Dendritic cell treated with granulocyte-macrophage colony-stimulating factor and Interleukin-4, amounts not matched to agents 40 ng/mL and 50 ng/mL, for 4 days (primary cell): ENCODE data around the gene SMDT1.
"Not testable (repeated sequence)": the region's sequence is repeated elsewhere in the genome, so short reads cannot be mapped to it uniquely, and the experiment has no call there.

Experiments used
- H3K27ac Mint-ChIP-seq: one replicate; pipeline ENCODE4 v1.8.0; 2022; ENCODE audit warnings: mild to moderate bottlenecking, mixed read lengths
- H3K27me3 Mint-ChIP-seq: one replicate; pipeline ENCODE4 v1.8.0; 2022; ENCODE audit warnings: mild to moderate bottlenecking, mixed read lengths
- H3K36me3 Mint-ChIP-seq: one replicate; pipeline ENCODE4 v1.8.0; 2022; ENCODE audit warnings: low read depth, mixed read lengths
- H3K4me1 Mint-ChIP-seq: one replicate; pipeline ENCODE4 v1.8.0; 2022; ENCODE audit warnings: low read depth, mixed read lengths
- H3K4me3 Mint-ChIP-seq: one replicate; pipeline ENCODE4 v1.8.0; 2022; ENCODE audit warnings: mild to moderate bottlenecking, moderate library complexity, mixed read lengths
- H3K9me3 Mint-ChIP-seq: one replicate; pipeline ENCODE4 v1.8.0; 2022; ENCODE audit warnings: mixed read lengths
- intact Hi-C: fragments of 100-400 bp; cut with micrococcal nuclease; formaldehyde crosslinking; loops from one replicate; pipeline ENCODE4 v1.15.0; 2022

SMDT1 gene

DNA sequence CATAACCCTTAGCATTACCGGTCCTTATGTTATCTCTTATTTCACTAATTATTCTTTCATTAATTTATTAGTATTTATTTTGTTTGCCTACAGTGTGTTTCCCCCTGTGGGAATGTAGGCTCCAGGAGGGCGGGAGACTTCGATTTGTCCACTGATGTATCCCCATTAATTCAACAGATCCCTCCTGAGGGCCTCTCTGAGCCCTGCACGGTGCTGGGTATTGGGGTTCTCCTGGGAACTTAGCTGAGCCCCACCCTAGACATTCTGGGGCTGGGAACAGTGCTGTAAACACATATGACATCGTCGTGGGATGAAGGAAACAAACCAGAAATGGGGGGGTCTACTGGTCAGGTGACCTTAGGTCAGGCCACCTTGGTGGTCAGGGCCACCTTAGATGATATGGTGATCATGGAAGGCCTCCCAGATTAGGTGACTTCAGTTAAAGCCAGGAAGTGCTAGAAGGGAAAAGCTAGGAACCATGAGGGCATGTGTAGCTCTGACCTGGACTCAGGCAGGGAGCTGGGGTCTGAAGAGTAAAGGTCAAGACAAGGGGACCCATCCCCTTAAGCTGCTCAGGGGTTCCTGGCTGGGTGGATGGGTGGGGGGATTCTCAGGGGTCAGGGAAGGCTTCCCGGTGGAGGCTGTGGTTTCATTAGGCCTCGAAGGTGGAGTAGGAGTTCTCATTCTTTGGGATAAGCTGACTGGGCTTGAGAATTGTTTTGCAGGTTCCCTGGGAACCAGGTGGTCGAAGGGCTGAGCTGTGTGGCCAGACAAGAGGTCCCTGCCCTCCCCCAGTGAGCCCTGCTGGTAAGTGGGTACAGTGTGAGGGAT is 4.4 kb upstream of the SMDT1 start:
- H3K27me3 Mint-ChIP-seq = no peaks in the 10 kb centered on the region
- H3K4me3 Mint-ChIP-seq = peak overlapping the region; percentile 79
- intact Hi-C loops = no loop called here
- peak overlapping the region; percentile 96 for H3K27ac Mint-ChIP-seq
- peaks cover 59% of the 10 kb centered on the region for H3K36me3 Mint-ChIP-seq
- peaks cover 66% of the 10 kb centered on the region for H3K4me1 Mint-ChIP-seq
- H3K9me3 Mint-ChIP-seq = no peaks in the 10 kb centered on the region

- H3K9me3 Mint-ChIP-seq = no peaks in the 10 kb centered on the region
- H3K36me3 Mint-ChIP-seq = peaks cover 60% of the 10 kb centered on the region
- H3K4me1 Mint-ChIP-seq = peaks cover 60% of the 10 kb centered on the region
- H3K4me3 Mint-ChIP-seq = no peak overlapping the region
- peak overlapping the region; percentile 98 for H3K27ac Mint-ChIP-seq
- intact Hi-C loops = no loop called here
- no peaks in the 10 kb centered on the region for H3K27me3 Mint-ChIP-seq
Measured at GRCh38 chr22:42076764-42077485, 2.6 kb upstream of the SMDT1 start.

GRCh38 chr22:42077486-42078125 is 1.9 kb upstream of the SMDT1 start:
- Mint-ChIP-seq H3K9me3 (no peaks in the 10 kb centered on the region), H3K4me1 (peaks cover 60% of the 10 kb centered on the region), H3K27ac (peak overlapping the region; percentile 98), H3K4me3 (no peak overlapping the region), H3K27me3 (no peaks in the 10 kb centered on the region), H3K36me3 (peaks cover 67% of the 10 kb centered on the region)
- intact Hi-C loops = loop anchor here (2.0 kb wide), 1 partner anchor 111 kb away; no protein-coding TSS in a partner anchor

- intact Hi-C loops = loop anchor here (1.0 to 2.0 kb wide), 3 partner anchors 8 to 112 kb away; partner anchors contain the start of genes NAGA and NDUFA6
- Mint-ChIP-seq H3K36me3 (peaks cover 75% of the 10 kb centered on the region), H3K27me3 (no peaks in the 10 kb centered on the region), H3K4me1 (peaks cover 52% of the 10 kb centered on the region), H3K27ac (peak overlapping the region; percentile 98), H3K4me3 (peak overlapping the region; percentile 85), H3K9me3 (no peaks in the 10 kb centered on the region)
Measured at GRCh38 chr22:42078469-42079318, 806 bp upstream of the SMDT1 start.

DNA sequence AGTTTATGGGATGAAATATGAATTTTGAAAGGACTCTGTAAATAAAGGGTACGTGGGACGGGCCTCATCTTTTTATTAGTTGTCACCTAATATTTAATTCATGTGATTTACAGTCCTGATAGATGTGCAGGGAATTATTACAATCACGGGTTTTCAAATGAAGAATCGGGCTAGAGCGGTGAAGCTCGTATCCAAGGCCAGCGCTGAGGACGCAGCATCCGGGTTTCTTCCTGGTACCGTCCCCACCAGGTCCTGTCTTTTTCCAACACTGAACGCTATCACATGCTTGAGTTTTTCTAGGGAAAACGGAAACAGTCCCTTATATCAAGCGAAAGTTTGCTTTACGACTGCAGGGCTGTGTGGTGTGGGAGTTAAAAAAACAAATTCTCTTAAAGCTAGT is 787 bp downstream of the SMDT1 start:
- no peaks in the 10 kb centered on the region for H3K27me3 Mint-ChIP-seq
- H3K27ac Mint-ChIP-seq = peak overlapping the region; percentile 98
- peak overlapping the region; percentile 85 for H3K4me3 Mint-ChIP-seq
- no peaks in the 10 kb centered on the region for H3K9me3 Mint-ChIP-seq
- peaks cover 86% of the 10 kb centered on the region for H3K36me3 Mint-ChIP-seq
- H3K4me1 Mint-ChIP-seq = peaks cover 58% of the 10 kb centered on the region
- intact Hi-C loops = no loop called here

DNA sequence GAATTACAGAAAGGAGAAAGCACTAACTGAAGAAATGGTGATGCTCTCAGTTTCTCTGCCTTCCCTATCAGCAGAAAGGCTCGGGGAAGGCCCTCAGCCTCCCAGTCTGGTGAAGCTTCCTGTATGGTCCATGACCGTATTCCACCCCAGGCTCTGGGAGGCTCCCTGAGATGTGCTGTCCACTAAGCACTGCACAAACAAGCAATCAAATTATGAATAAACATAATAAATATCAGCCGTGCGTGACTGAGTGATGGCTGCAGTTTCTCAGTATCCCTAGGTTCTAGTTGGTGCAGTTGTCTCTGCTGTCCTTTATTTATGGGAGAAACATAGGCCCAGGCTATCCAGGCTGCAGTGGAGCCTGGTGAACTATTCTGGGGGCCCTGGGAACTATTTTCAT is 3.6 kb downstream of the SMDT1 start:
- Mint-ChIP-seq H3K27ac (no peak overlapping the region), H3K4me1 (peaks cover 40% of the 10 kb centered on the region), H3K36me3 (peaks cover 82% of the 10 kb centered on the region), H3K27me3 (no peaks in the 10 kb centered on the region), H3K4me3 (no peak overlapping the region), H3K9me3 (no peaks in the 10 kb centered on the region)
- intact Hi-C loops = no loop called here

DNA sequence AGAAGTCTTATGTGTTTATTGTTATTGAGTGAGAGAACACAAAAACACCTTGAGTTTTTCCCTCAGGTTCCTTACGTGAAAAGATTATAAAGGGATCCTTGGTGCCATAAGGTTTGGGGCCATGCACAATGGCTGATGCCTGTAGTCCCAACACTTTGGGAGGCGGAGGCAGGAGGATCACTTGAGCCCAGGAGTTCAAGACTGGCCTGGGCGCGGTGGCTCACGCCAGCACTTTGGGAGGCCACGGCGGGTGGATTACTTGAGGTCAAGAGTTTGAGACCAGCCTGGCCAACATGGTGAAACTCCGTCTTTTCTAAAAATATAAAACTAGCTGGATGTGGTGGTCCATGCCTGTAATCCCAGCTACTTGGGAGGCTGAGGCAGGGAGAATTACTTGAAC is 5.4 kb downstream of the SMDT1 start:
- H3K4me3 Mint-ChIP-seq = no peak overlapping the region
- H3K36me3 Mint-ChIP-seq = peaks cover 78% of the 10 kb centered on the region
- intact Hi-C loops = no loop called here
- H3K9me3 Mint-ChIP-seq = no peaks in the 10 kb centered on the region
- peaks cover 42% of the 10 kb centered on the region for H3K4me1 Mint-ChIP-seq
- peak overlapping the region; percentile 1 for H3K27ac Mint-ChIP-seq
- H3K27me3 Mint-ChIP-seq = no peaks in the 10 kb centered on the region

- Mint-ChIP-seq H3K36me3 (peaks cover 83% of the 10 kb centered on the region), H3K9me3 (no peaks in the 10 kb centered on the region), H3K4me3 (no peak overlapping the region), H3K27ac (no peak overlapping the region), H3K27me3 (no peaks in the 10 kb centered on the region), H3K4me1 (peaks cover 45% of the 10 kb centered on the region)
- intact Hi-C loops = no loop called here
Measured at GRCh38 chr22:42086051-42086450, 6.6 kb downstream of the SMDT1 start.

- Mint-ChIP-seq H3K9me3 (no peaks in the 10 kb centered on the region), H3K4me3 (peak within 1 kb of the TSS; percentile 98), H3K36me3 (peaks cover 42% of the 10 kb centered on the region), H3K27me3 (no peaks in the 10 kb centered on the region), H3K27ac (peak within 1 kb of the TSS; percentile 100), H3K4me1 (peaks cover 23% of the 10 kb centered on the region)
- intact Hi-C loops = loop anchor here (1.0 to 5.0 kb wide), 4 partner anchors 12 to 346 kb away; partner anchors contain the start of genes NAGA, SEPTIN3 and SMDT1
Measured at GRCh38 chr22:42090596-42091454, 11.3 kb downstream of the SMDT1 start, which contains the start of gene NDUFA6. TSS of gene NDUFA6 (minus strand) at chr22:42090772. CDS start at chr22:42090744, 28 bp downstream.

GRCh38 chr22:42091455-42091782 is 11.9 kb downstream of the SMDT1 start:
- Mint-ChIP-seq H3K27ac (peak overlapping the region; percentile 100), H3K4me3 (peak overlapping the region; percentile 98), H3K9me3 (no peaks in the 10 kb centered on the region), H3K4me1 (peaks cover 23% of the 10 kb centered on the region), H3K27me3 (no peaks in the 10 kb centered on the region), H3K36me3 (peaks cover 36% of the 10 kb centered on the region)
- intact Hi-C loops = loop anchor here (5.0 kb wide), 2 partner anchors 124 to 346 kb away; partner anchors contain the start of gene SEPTIN3

DNA sequence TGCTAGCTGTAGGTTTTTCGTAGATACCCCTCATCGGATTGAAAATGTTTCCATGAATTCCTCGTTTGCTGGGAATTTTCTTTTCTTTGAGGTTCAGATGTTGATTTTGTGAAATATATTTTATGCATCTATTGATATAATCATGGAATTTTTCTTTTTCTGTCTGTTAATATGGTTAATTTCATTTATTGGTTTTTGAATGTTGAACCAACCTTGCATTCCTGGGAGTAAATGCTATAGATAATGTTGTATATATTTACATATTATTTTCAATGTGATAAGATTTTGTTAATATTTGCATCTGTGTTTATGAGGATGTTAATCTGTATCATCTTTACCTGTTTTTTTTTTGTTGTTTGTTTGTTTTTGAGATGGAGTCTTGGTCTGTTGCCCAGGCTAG is 21.7 kb downstream of the SMDT1 start:
- H3K4me3 Mint-ChIP-seq = no peak overlapping the region
- no peaks in the 10 kb centered on the region for H3K4me1 Mint-ChIP-seq
- H3K9me3 Mint-ChIP-seq = peaks cover 62% of the 10 kb centered on the region
- intact Hi-C loops = no loop called here
- H3K36me3 Mint-ChIP-seq = peaks cover 39% of the 10 kb centered on the region
- H3K27me3 Mint-ChIP-seq = no peaks in the 10 kb centered on the region
- no peak overlapping the region for H3K27ac Mint-ChIP-seq

GRCh38 chr22:42104332-42104860 is 24.9 kb downstream of the SMDT1 start:
- H3K4me3 Mint-ChIP-seq, H3K4me1 Mint-ChIP-seq, intact Hi-C loops, H3K27ac Mint-ChIP-seq, H3K27me3 Mint-ChIP-seq: not testable (repeated sequence)
- peaks cover 34% of the 10 kb centered on the region for H3K36me3 Mint-ChIP-seq
- peaks cover 57% of the 10 kb centered on the region for H3K9me3 Mint-ChIP-seq
